Breast epithelium (tissue), 4 donors: ENCODE measurements around the gene ZMIZ1. TPM values are rescaled to one million over a fixed set of nuclear protein-coding genes. Genes with fewer than 3 reads are reported as not detected.

Experiments
- DNase-seq, 2 donors: peaks; one replicate each; pipeline ENCODE4 v3.0.0-alpha.2; 2019; ENCODE audit warnings: low spot score in 2 of 2
- H3K27ac ChIP-seq, 2 donors: fragments of 200-600 bp; sonication (generic) in 1 of 2; one replicate each; pipeline ENCODE4 v1.5.1; 2016 to 2019; ENCODE audit warnings: mild to moderate bottlenecking in 1 of 2
- H3K27me3 ChIP-seq, 2 donors: fragments of 200-600 bp; sonication (generic) in 1 of 2; one replicate each; pipeline versions ENCODE4 v1.5.1 to v1.6.0; 2017 to 2019; ENCODE audit warnings: control low read depth in 1 of 2, mild to moderate bottlenecking in 1 of 2
- H3K36me3 ChIP-seq: fragments of 200-600 bp; one replicate; pipeline ENCODE4 v1.5.1; 2019
- H3K4me1 ChIP-seq, 2 donors: fragments of 200-600 bp; sonication (generic); one replicate each; pipeline ENCODE4 v1.5.1; 2016 to 2019; ENCODE audit warnings: control low read depth in 1 of 2
- H3K4me3 ChIP-seq, 3 donors: fragments of 200-600 bp; sonication (generic); 1 replicate in 2 of 3; 2 replicates in 1 of 3; pipeline ENCODE4 v1.5.1; 2016 to 2019; ENCODE audit warnings: mild to moderate bottlenecking in 3 of 3, moderate library complexity in 2 of 3
- H3K9me3 ChIP-seq, 2 donors: fragments of 200-600 bp; sonication (generic) in 1 of 2; one replicate each; pipeline ENCODE4 v1.5.1; 2016 to 2019; ENCODE audit warnings: control low read depth in 1 of 2
- POLR2A ChIP-seq: fragments of 450-650 bp; IDR thresholded peaks from one replicate; pipeline ENCODE4 v1.6.1; 2016; ENCODE audit warnings: antibody characterized with exemption, mild to moderate bottlenecking, moderate library complexity
- POLR2AphosphoS5 ChIP-seq, 3 donors: sonication (generic); formaldehyde crosslinking; IDR thresholded peaks; one replicate each; pipeline ENCODE4 v1.6.1; 2017; ENCODE audit warnings: antibody characterized with exemption in 3 of 3
- intact Hi-C: fragments of 100-400 bp; cut with DNase I; formaldehyde crosslinking; loops from one replicate; pipeline ENCODE4 v1.15.1; 2023; ENCODE audit warnings: low total_unique reads
- total RNA-seq, 3 donors: library from RNA; depleted of rRNA; stranded (reverse); fragments of >200 nt; gene quantifications; one replicate each; pipeline ENCODE4 v1.1.0, GENCODE V29; 2016
- TF ChIP-seq, protein P1 (sequence below), 3 donors: fragments of 450-650 bp; IDR thresholded peaks; one replicate each; pipeline ENCODE4 v1.5.1; 2016 to 2017; ENCODE audit warnings: antibody characterized with exemption in 3 of 3, mild to moderate bottlenecking in 3 of 3, moderate library complexity in 3 of 3

ZMIZ1 gene
- total RNA-seq, 3 donors from 2014 or later, result 34.4 to 63.7 (median 39.8) TPM

GRCh38 chr10:79111427-79111826, 42.7 kb downstream of the ZMIZ1 start:
- intact Hi-C loops, result no loop called here
- no peak for DNase-seq
- Histone ChIP-seq H3K27me3 (no peaks in the 10 kb centered on the region), H3K27ac (peak overlapping the region; percentile 75 to 78), H3K4me3 (no peak overlapping the region), H3K36me3 (no peaks in the 10 kb centered on the region), H3K9me3 (no peaks in the 10 kb centered on the region), H3K4me1 (peaks cover 11 to 34% of the 10 kb centered on the region in 2 donors)
- TF ChIP-seq, protein P1, sequence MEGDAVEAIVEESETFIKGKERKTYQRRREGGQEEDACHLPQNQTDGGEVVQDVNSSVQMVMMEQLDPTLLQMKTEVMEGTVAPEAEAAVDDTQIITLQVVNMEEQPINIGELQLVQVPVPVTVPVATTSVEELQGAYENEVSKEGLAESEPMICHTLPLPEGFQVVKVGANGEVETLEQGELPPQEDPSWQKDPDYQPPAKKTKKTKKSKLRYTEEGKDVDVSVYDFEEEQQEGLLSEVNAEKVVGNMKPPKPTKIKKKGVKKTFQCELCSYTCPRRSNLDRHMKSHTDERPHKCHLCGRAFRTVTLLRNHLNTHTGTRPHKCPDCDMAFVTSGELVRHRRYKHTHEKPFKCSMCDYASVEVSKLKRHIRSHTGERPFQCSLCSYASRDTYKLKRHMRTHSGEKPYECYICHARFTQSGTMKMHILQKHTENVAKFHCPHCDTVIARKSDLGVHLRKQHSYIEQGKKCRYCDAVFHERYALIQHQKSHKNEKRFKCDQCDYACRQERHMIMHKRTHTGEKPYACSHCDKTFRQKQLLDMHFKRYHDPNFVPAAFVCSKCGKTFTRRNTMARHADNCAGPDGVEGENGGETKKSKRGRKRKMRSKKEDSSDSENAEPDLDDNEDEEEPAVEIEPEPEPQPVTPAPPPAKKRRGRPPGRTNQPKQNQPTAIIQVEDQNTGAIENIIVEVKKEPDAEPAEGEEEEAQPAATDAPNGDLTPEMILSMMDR (IDR thresholded peaks at IDR 0.05), result no peak
- no peak for TF ChIP-seq POLR2A
- no peak for TF ChIP-seq POLR2AphosphoS5 (IDR thresholded peaks at IDR 0.05)

DNA sequence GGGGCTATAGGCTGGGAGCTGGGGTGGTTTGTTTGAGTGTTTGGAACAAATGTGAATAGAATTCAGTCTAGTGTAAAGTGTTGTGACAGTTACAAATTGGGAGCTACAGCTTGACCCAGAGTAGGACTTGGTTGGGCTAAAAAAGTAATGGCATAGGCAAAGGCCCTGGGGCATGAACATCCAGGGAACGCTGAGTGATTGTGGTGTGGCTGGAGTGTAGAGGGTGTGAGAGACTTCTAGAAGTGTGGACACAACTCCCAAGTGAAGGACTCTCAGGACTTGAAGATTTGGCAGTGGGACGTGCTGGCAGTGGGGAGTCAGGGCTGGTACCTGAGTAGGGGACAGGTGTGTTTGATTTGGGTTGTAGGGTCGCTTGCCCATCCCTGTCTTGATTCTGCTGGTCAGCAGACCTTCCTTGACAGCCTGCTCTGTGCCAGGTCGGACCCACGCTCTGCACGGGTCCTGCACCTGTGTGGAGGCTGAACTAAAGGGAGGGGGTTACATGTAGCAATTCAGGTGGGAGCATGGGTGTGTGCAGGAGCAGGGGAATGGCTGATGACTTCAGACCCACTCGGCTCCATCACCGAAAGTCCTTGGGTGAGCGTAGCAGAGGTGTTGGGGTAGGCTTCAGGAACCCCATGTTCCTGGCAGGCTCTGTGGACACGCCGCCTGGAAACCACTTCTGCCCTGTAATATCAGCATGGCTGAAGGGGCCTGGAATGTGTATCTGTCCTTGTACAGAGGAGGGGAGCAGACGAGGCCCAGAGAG, 43.3 kb downstream of the ZMIZ1 start:
- DNase-seq, result no peak
- intact Hi-C loops, result no loop called here
- H3K4me1 ChIP-seq, result peaks cover 13 to 33% of the 10 kb centered on the region in 2 donors
- no peak for TF ChIP-seq POLR2A
- TF ChIP-seq, protein P1 (IDR thresholded peaks at IDR 0.05), result no peak
- no peak for TF ChIP-seq POLR2AphosphoS5 (IDR thresholded peaks at IDR 0.05)
- no peaks in the 10 kb centered on the region for H3K9me3 ChIP-seq
- H3K4me3 ChIP-seq, result no peak overlapping the region
- no peaks in the 10 kb centered on the region for H3K36me3 ChIP-seq
- H3K27ac ChIP-seq, result peak overlapping the region; percentile 75 to 78
- H3K27me3 ChIP-seq, result no peaks in the 10 kb centered on the region

- peak overlapping the region in 1 of 3 donors; percentile 24 for H3K4me3 ChIP-seq
- no peaks in the 10 kb centered on the region for H3K36me3 ChIP-seq
- H3K4me1 ChIP-seq, result peaks cover 13 to 25% of the 10 kb centered on the region in 2 donors
- H3K9me3 ChIP-seq, result no peaks in the 10 kb centered on the region
- peak in 1 of 2 donors; percentile 64 for DNase-seq
- peak overlapping the region; percentile 75 to 78 for H3K27ac ChIP-seq
- no peaks in the 10 kb centered on the region for H3K27me3 ChIP-seq
- TF ChIP-seq POLR2AphosphoS5 (IDR thresholded peaks at IDR 0.05), result no peak
- no peak for TF ChIP-seq POLR2A
- TF ChIP-seq, protein P1 (IDR thresholded peaks at IDR 0.05), result no peak
- intact Hi-C loops, result no loop called here
Observed at GRCh38 chr10:79112881-79113431, 44.2 kb downstream of the ZMIZ1 start.

DNA sequence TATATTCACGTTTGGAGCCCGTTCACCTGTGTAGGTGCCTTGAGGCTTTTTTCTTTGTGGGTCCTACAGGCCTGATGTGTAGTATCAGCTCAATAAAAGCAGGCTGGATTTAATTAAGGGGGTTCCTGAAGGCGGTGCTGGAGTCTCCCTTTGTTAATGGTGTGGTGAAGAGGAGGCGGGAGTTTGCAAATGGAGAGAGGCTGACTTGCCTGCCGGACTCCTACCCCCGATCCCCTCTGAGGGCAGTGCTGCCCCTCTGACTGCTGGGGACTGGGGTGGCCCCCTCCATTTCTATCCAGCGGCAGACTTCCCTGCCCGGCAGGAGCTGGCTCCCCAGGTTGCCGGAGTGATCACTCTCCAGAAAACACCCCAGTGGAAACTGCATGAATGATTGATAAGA, 45.1 kb downstream of the ZMIZ1 start:
- Histone ChIP-seq H3K36me3 (no peaks in the 10 kb centered on the region), H3K4me3 (no peak overlapping the region), H3K27me3 (no peaks in the 10 kb centered on the region), H3K4me1 (peaks cover 13 to 25% of the 10 kb centered on the region in 2 donors), H3K27ac (peak overlapping the region; percentile 75 to 78), H3K9me3 (no peaks in the 10 kb centered on the region)
- DNase-seq, result no peak
- TF ChIP-seq POLR2AphosphoS5 (IDR thresholded peaks at IDR 0.05) (no peak), POLR2A (no peak)
- TF ChIP-seq, protein P1 (IDR thresholded peaks at IDR 0.05), result no peak
- intact Hi-C loops, result loop anchor here (1.0 kb wide), 1 partner anchor 46 kb away; no protein-coding TSS in a partner anchor

DNA sequence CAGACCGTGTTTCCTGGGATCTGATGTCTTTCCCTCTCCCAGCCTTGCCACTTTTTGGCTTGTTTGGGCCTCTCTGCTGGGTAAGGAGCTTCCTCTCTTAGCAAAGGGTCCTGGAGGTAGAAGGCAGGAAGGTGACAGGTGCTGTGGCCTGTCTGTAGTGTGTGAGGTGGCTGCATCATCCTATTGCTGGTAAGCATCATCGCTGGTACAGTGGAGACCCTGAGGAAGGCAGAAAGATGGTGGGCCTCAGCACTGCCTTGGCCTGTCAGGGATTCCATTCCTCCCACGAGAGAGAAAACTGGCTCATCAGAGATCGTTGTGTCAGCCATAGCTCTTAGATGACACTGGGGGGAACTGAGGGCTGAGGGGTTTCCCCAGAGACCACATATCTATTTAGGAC, 46.5 kb downstream of the ZMIZ1 start:
- Histone ChIP-seq H3K4me3 (no peak overlapping the region), H3K27ac (peak overlapping the region; percentile 44 to 78), H3K27me3 (no peaks in the 10 kb centered on the region), H3K9me3 (no peaks in the 10 kb centered on the region), H3K36me3 (no peaks in the 10 kb centered on the region), H3K4me1 (peaks cover 13 to 25% of the 10 kb centered on the region in 2 donors)
- intact Hi-C loops, result no loop called here
- TF ChIP-seq POLR2AphosphoS5 (IDR thresholded peaks at IDR 0.05), result no peak
- TF ChIP-seq POLR2A, result no peak
- TF ChIP-seq, protein P1 (IDR thresholded peaks at IDR 0.05), result no peak
- DNase-seq, result no peak
